Transverse colon (tissue), 4 donors: ENCODE results near the gene SMURF2. TPM values are rescaled to one million over a fixed set of nuclear protein-coding genes. Genes with fewer than 3 reads are reported as not detected.
"Not testable (repeated sequence)": the region's sequence is repeated elsewhere in the genome, so short reads cannot be mapped to it uniquely, and the experiment has no call there.

Source experiments
- DNase-seq: peaks from one replicate; pipeline ENCODE4 v3.0.0-alpha.2; 2019
- H3K27ac ChIP-seq, 4 donors: fragments of 200-600 bp; sonication (generic); 2 replicates each; pipeline ENCODE4 v1.5.1; 2016 to 2018; ENCODE audit warnings: inconsistent platforms in 4 of 4
- H3K27me3 ChIP-seq: fragments of 200-600 bp; sonication (generic); 2 replicates; pipeline ENCODE4 v1.5.1; 2017; ENCODE audit warnings: inconsistent platforms
- H3K36me3 ChIP-seq, 4 donors: fragments of 200-600 bp; sonication (generic); 2 replicates each; pipeline ENCODE4 v1.5.1; 2017 to 2019; ENCODE audit warnings: inconsistent platforms in 4 of 4
- H3K4me1 ChIP-seq, 4 donors: fragments of 200-600 bp; sonication (generic); 2 replicates each; pipeline ENCODE4 v1.5.1; 2017 to 2020; ENCODE audit warnings: inconsistent platforms in 4 of 4
- H3K4me3 ChIP-seq, 4 donors: fragments of 200-600 bp; sonication (generic); 1 replicate in 1 of 4; 2 replicates in 3 of 4; pipeline versions ENCODE4 v1.5.1 to v1.6.1; 2017 to 2019; ENCODE audit warnings: inconsistent platforms in 4 of 4
- H3K9me3 ChIP-seq, 2 donors: fragments of 200-600 bp; sonication (generic); 2 replicates each; pipeline ENCODE4 v1.5.1; 2017 to 2019; ENCODE audit warnings: inconsistent platforms in 2 of 2
- EP300 ChIP-seq: sonication (generic); formaldehyde crosslinking; IDR thresholded peaks from one replicate; pipeline ENCODE4 v1.6.1; 2017; ENCODE audit warnings: antibody characterized with exemption, low read depth
- POLR2A ChIP-seq: fragments of 450-650 bp; IDR thresholded peaks from one replicate; pipeline ENCODE4 v1.6.1; 2016; ENCODE audit warnings: antibody characterized with exemption, mild to moderate bottlenecking, moderate library complexity
- POLR2AphosphoS5 ChIP-seq, 3 donors: sonication (generic); formaldehyde crosslinking; IDR thresholded peaks; one replicate each; pipeline ENCODE4 v1.6.1; 2016; ENCODE audit warnings: antibody characterized with exemption in 3 of 3
- WGBS, 2 donors: methylation state at CpG; one replicate each; pipeline ENCODE4 v1.1.5; 2018; ENCODE audit warnings: low coverage in 1 of 2; 5-methylcytosine and 5-hydroxymethylcytosine counted together
- in situ Hi-C, 4 donors: fragments of 200-750 bp; cut with MboI; loops; one replicate each; pipeline versions ENCODE4 v1.15.0 to v1.15.1; 2017; ENCODE audit warnings: low sequenced_read_pairs in 3 of 4, low pct_ligation_motif_present in 1 of 4, low pct_unique_long_range_greater_than_20kb in 1 of 4
- intact Hi-C: fragments of 100-400 bp; cut with DNase I; formaldehyde crosslinking; loops from one replicate; pipeline ENCODE4 v1.15.1; 2023; ENCODE audit warnings: low total_unique reads
- total RNA-seq, 4 donors: library from RNA; depleted of rRNA; stranded (reverse); fragments of >200 nt; gene quantifications; one replicate each; pipeline ENCODE4 v1.1.0, GENCODE V29; 2016
- TF ChIP-seq, protein P1 (sequence below), 5 experiments: fragments of 200-600 bp in 3 of 5; fragments of 450-650 bp in 2 of 5; sonication (generic) in 3 of 5; IDR thresholded peaks; 1 replicate in 2 of 5; 2 replicates in 3 of 5; pipeline ENCODE4 v1.5.1; 2016 to 2017; ENCODE audit warnings: antibody characterized with exemption in 5 of 5, inconsistent platforms in 3 of 5, mild to moderate bottlenecking in 2 of 5, moderate library complexity in 1 of 5

The SMURF2 gene
- total RNA-seq, 4 donors from 2014 or later, result 5.0 to 27.0 (median 14.0) TPM

DNA sequence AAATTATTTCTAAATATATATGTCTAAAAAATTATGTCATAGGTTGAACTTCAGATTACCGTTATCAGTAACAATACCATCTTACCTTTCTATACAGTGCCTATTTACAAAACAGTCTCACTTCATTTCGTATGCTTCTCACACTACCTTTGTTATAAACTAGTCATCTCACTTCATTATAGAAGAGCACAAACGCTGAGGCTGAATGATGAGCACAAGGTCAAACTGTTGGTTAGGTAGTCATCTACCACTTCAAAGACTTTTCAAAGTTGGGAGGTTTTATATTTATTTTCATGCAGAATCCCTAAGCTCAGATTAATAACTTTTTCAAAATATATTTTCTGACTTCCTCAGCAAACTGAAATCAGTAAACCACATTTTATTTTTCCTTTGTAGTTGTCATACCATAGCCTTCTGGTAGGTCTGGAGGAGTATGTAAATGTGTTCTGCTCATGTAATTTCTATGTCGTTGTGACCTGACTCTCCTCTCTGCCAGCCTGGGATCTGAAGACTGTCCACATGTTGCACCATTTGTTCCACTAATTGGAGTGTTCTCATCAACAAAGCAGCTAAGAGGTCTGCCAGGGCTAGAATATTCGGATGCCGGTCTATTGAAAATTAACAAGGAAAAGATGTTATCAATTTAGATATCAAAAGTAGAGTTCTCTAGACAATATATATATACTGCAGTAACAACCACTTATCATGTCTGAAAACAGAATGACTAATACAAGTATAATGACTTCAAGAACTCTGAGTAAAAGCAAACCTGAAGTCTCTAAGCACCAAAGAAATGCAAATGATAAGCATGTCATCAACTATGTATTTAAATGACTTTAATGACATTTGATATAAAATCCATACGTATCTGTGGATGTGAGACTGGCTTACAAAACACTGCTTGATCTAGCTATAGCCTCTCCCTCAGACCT, 81.5 kb downstream of the SMURF2 start:
- Histone ChIP-seq H3K4me3 (no peak overlapping the region), H3K4me1 (no peaks in the 10 kb centered on the region), H3K27ac (no peak overlapping the region), H3K9me3 (no peaks in the 10 kb centered on the region), H3K27me3 (no peaks in the 10 kb centered on the region), H3K36me3 (peaks cover 0 to 33% (median 13%) of the 10 kb centered on the region in 4 donors)
- intact Hi-C loops, result no loop called here
- in situ Hi-C loops, result no loop called here
- DNase-seq, result no peak
- WGBS, 2 donors, result 72 to 76% methylated on average over 5 to 7 of the region's 7 CpGs
- TF ChIP-seq EP300, result no peak
- no peak for TF ChIP-seq POLR2AphosphoS5 (IDR thresholded peaks at IDR 0.05)
- TF ChIP-seq, protein P1, sequence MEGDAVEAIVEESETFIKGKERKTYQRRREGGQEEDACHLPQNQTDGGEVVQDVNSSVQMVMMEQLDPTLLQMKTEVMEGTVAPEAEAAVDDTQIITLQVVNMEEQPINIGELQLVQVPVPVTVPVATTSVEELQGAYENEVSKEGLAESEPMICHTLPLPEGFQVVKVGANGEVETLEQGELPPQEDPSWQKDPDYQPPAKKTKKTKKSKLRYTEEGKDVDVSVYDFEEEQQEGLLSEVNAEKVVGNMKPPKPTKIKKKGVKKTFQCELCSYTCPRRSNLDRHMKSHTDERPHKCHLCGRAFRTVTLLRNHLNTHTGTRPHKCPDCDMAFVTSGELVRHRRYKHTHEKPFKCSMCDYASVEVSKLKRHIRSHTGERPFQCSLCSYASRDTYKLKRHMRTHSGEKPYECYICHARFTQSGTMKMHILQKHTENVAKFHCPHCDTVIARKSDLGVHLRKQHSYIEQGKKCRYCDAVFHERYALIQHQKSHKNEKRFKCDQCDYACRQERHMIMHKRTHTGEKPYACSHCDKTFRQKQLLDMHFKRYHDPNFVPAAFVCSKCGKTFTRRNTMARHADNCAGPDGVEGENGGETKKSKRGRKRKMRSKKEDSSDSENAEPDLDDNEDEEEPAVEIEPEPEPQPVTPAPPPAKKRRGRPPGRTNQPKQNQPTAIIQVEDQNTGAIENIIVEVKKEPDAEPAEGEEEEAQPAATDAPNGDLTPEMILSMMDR (IDR thresholded peaks at IDR 0.05), result no peak
- TF ChIP-seq POLR2A, result no peak

DNA sequence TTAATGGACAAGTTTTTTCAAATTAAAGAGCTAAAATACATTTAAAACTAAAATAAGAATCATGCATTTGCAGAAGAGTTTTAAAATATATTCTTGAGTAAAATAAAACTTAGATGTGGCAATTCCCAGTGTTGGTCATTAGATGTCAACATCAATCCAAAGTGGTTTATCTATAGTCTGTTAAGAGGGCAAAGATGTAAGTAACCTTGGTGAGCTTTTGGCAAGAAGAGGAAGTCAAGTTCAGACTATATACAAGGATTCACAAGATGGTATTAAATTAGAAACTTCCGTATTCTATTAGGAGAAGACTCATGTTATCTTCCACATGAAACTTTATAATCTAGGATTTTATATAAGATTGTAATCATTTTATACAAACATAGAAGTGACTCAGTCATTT, 82.2 kb downstream of the SMURF2 start:
- Histone ChIP-seq H3K4me1 (no peaks in the 10 kb centered on the region), H3K27ac (no peak overlapping the region), H3K4me3 (no peak overlapping the region), H3K9me3 (no peaks in the 10 kb centered on the region), H3K27me3 (no peaks in the 10 kb centered on the region), H3K36me3 (peaks cover 0 to 35% (median 13%) of the 10 kb centered on the region in 4 donors)
- intact Hi-C loops (no loop called here), in situ Hi-C loops (no loop called here)
- 88 to 92% methylated on average over 1 of the region's 1 CpG for WGBS, 2 donors
- TF ChIP-seq EP300, result no peak
- no peak for DNase-seq

DNA sequence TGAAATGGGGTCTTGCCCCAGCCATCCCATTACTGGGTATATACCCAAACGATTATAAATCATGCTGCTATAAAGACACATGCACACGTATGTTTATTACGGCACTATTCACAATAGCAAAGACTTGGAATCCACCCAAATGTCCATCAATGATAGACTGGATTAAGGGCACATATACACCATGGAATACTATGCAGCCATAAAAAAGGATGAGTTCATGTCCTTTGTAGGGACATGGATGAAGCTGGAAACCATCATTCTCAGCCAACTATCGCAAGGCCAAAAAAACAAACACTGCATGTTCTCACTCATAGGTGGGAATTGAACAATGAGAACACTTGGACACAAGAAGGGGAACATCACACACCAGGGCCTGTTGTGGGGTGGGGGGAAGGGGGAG, 85.1 kb downstream of the SMURF2 start:
- H3K27me3 ChIP-seq, H3K27ac ChIP-seq, DNase-seq, in situ Hi-C loops, H3K4me1 ChIP-seq, H3K9me3 ChIP-seq, intact Hi-C loops, H3K4me3 ChIP-seq: not testable (repeated sequence)
- peaks cover 0 to 27% (median 9%) of the 10 kb centered on the region in 4 donors for H3K36me3 ChIP-seq
- WGBS, 2 donors, result 94 to 98% methylated on average over 3 to 4 of the region's 4 CpGs

DNA sequence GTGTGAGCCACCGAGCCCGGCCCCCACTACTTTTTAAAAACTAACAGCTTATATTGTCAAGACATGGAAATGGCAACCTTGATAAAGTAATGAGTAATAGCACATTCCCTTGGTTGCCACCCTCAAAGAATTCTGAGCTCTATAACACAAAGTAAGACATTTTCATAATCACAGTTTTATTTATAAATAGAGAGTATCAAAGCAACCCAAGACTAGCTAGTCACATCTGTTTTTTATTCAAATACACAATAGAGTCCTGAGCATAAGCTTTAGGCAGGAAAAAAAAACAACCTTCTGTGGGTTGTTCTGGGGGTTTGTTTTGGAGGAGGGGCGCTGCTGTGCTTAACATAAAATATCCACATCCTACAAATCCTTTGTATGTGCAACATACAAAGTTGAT, 86.7 kb downstream of the SMURF2 start:
- H3K4me3 ChIP-seq, result no peak overlapping the region
- in situ Hi-C loops, result no loop called here
- H3K36me3 ChIP-seq, result peaks cover 1 to 37% (median 11%) of the 10 kb centered on the region in 4 donors
- TF ChIP-seq, protein P1 (IDR thresholded peaks at IDR 0.05), result no peak
- TF ChIP-seq POLR2A (no peak), EP300 (no peak), POLR2AphosphoS5 (IDR thresholded peaks at IDR 0.05) (no peak)
- intact Hi-C loops, result no loop called here
- no peak overlapping the region for H3K27ac ChIP-seq
- WGBS, 2 donors, result 99% methylated on average over 3 of the region's 3 CpGs; no CpG with 5 or more reads in 1 of the 2 donors
- H3K4me1 ChIP-seq, result peaks cover 0 to 4% (median 0%) of the 10 kb centered on the region in 4 donors
- no peaks in the 10 kb centered on the region for H3K9me3 ChIP-seq
- no peaks in the 10 kb centered on the region for H3K27me3 ChIP-seq
- DNase-seq, result no peak

DNA sequence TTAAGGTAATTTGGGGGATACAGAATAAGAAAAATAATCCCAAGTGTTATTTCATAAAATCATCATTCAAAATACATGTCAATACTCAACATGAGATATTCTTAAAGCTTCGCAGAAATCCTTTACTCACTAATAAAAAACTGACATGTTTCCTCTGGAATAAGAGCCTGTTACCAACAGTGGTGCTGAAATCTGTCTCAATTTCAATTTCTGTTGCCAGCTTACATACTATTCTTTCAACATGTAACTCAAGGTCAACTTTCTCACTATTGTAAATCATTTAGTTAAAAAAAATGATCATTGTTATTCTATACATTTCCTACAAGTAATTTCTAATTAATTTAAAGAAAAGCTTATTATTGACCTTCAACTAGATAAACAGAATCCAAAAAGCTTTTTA, 87.5 kb downstream of the SMURF2 start:
- Histone ChIP-seq H3K27ac (no peak overlapping the region), H3K4me3 (no peak overlapping the region), H3K27me3 (no peaks in the 10 kb centered on the region), H3K4me1 (peaks cover 0 to 4% (median 0%) of the 10 kb centered on the region in 4 donors), H3K9me3 (no peaks in the 10 kb centered on the region), H3K36me3 (peaks cover 0 to 33% (median 11%) of the 10 kb centered on the region in 4 donors)
- DNase-seq, result no peak
- 84 to 100% methylated on average over 1 of the region's 1 CpG for WGBS, 2 donors
- TF ChIP-seq POLR2AphosphoS5 (IDR thresholded peaks at IDR 0.05) (no peak), EP300 (no peak), POLR2A (no peak)
- TF ChIP-seq, protein P1 (IDR thresholded peaks at IDR 0.05), result no peak
- in situ Hi-C loops (no loop called here), intact Hi-C loops (no loop called here)
